ENCODE results near the gene CACNA2D3.

The CACNA2D3 gene

GRCh38 chr3:54223063-54223462 is 100.7 kb downstream of the CACNA2D3 start:
- DNase-seq: no peak

DNA sequence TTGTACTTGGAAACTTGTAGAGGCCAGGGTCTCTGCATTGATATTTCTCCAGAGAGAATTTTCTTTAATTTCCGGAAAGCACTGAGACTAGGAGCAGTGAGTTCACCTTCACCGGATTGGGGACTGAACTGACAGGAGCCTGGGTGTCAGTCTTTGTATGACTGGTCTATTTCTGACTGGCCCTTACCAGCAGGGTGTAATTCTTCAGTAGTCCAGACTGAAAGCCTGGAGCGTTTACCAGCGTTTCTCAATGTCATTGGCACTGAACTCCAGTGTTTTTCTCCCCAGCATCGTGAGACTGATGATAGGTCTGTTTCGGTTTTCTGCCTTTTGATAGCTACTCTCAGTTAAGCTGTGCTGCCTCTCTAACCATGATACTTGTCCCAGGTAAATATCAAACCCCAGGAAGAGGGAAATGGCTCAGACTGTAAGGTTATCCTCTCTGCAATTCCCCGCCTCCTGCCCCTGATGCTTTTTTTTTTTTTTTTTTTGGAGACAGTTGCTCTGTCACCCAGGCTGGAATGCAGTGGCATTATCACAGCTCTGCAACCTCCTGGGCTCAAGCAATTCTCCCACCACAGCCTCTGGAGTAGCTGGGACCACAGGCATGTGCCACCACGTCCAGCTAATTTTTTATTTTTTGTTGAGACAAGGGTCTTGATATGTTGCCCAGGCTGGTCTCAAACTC is 103.6 kb downstream of the CACNA2D3 start:
- DNase-seq: no peak

DNA sequence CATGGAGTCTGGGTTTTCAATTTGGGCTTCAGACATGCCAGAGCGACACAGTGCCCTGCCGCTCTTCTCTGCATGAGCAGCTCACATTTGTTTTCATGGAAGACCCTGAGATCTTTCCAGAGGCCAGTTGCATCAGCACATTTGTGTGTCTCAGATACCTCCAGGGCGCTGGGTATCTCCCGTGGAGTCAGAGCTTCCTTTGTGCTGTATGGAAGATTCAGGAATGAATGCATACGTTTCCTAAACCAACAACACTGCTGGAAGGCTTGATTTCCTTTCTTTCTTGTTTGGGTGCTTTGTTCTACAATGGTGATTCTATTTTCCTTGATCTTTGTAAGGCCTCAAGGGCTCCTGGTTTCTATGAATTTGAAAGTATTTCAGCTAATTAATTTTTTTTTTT is 106.5 kb downstream of the CACNA2D3 start:
- DNase-seq: no peak

GRCh38 chr3:54232618-54233017 is 110.3 kb downstream of the CACNA2D3 start:
- no peak for DNase-seq

DNA sequence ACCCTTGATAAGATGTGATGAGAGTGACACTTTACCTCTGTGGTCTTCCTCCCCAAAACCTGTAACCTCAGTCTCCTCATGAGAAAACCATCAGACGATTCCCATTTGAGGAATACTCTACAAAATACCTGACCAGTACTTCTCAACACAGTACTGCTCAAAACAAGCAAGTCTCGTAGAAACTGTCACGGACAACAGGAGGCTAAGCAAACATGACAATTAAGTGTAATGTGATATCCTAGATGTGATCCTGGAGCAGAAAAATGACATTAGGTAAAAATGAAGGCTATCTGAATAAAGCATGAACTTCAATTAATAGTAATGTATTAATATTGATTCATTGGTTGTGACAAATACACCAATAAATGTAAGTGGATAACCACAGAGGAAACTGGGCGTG is 113.6 kb downstream of the CACNA2D3 start:
- DNase-seq: no peak

GRCh38 chr3:54237109-54237508 is 114.8 kb downstream of the CACNA2D3 start:
- DNase-seq: no peak

GRCh38 chr3:54237788-54238502 is 115.6 kb downstream of the CACNA2D3 start:
- DNase-seq: no peak

DNA sequence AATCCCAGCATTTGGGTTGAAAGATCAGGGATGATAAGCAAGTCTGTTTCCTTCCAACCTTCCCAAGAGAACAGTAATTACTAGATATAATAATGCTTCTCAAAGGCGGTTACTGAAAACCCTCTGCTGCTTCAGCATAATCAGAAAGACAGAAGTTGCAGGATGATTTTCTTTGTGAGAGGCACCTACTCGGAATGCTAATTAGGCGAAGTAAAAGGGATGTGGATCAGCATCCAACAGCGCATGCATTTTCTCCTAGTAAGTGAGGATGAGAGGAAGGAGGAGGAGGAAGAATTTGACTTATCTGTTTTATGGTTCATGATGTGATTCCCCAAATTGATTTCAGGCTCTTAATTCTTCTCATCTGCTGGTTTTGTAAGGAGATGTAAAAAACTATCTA is 118.0 kb downstream of the CACNA2D3 start:
- no peak for DNase-seq

DNA sequence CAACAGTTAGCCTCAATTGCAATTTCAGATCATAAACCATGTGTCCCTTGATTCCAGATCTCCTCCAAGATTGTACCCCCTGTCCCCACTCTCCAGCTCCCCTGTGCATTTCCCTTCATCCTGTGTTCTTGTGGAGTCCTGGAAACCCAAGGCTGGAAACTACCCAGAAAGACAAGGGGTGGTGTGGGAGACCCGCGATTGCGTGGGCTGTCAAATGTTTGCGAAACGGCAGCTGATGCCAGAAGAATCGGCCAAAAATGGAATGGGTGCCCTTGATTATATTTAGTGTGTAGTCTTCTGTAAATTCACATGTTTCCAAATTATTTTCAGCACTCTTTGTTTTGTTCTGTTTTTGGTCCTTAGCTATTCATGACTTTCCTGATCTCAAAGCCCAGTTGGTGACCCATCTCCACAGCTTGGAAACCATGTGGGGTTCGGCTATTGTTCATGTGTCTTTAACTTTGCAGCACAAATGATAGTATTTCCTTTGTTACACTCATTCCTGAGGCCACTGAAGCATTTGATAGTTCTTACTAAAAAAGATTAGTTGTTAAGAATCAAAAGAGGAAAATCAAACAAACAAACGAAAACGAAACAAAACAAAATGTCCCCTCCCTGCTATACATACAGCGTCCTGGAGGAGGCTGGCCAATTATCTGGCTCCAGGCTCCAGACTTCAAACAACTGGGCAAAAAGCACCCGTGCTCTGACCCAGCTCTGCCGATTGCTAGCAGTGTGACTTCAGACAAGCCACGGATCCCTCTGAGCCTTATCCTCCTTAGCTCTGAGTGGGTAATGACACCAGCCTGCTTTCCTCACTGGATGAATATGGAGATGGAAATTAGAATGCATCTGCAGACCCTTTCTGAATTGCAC is 120.9 kb downstream of the CACNA2D3 start:
- DNase-seq: no peak

DNA sequence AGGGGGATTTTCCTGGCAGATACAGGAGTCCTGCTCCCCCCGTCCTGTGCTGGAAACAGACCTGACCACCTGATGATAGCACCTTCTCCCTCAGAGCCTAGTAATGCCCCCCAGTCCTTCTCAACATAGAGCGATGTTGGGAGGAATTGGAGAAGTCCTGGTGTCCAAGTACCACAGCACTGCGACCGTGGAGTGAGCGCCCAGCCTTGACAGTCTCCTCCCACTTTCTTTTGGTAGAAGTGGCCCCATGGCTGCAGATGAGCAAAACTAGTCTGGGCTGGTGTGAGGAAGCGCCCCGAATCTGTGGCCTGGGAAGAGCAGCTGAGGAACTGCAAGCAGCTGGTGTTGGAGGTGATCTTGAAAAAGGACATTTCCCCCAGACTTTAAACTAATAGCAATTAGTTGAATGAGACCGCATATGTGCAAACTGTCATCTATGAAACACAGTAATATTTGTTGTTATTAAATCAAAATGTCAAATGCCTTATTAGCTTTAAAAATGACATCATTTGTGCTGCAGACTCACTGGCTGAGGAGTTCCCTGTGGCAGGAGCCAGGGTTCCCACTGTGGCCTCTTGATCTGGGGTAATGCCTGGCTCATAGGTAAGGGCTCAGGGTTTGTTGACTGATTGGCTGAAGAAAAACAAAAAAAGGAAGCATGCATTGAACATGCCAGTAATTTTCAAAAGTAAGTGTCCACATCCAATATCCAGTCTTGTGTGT is 121.8 kb downstream of the CACNA2D3 start:
- DNase-seq: no peak

- no peak for DNase-seq
Measured at GRCh38 chr3:54251705-54252104, 129.4 kb downstream of the CACNA2D3 start.

DNA sequence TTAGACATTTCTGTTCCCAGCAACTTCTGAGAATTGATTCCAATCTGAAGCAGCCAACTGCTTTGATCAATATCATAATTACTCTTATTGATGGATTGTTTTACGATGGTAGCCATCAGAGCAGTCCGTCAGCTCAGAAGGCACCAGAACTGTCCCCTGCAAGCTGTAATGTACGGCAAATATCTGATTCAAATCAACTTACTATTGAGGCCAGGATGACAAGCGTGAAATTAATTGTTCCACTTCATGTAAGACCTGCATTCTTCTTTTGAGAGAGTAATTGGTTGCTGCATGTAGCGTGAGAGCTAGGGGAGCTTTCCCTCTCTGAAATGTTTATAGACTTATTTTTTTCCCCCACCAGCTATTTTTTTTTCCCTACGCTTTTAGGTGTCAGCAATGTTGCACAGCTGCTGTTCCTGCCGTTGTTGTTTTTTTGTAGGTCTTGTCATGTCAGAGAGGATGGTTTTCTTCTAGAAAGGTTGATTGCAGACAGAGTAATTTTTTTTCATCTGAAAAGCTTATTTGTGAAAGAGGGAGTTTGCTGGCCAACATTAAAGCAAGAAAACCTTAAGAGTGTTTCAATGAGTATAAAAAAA is 134.9 kb downstream of the CACNA2D3 start:
- DNase-seq: no peak

GRCh38 chr3:54259636-54260035 is 137.3 kb downstream of the CACNA2D3 start:
- DNase-seq: no peak

- no peak for DNase-seq
Measured at GRCh38 chr3:54261141-54261540, 138.8 kb downstream of the CACNA2D3 start.

DNA sequence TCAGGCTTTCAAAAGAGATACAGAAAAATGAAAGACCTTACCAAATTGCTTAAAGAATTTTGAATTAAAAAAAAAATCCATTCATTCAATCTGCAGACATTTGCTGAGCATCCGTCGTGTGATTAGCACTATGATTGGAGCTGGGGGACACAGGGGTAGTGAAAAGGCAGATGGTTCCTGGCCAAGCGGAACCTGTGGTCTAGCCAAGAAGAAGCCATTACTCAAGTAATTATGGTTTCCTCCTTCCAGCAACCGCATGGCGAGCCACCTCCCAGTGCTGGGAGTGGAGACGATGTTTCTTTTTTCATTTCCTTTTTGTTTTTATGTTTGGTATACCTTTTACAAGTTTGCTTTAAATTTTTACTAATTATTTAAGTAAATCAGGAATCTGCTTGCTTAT is 140.2 kb downstream of the CACNA2D3 start:
- no peak for DNase-seq

- DNase-seq: no peak
Measured at GRCh38 chr3:54262946-54263345, 140.6 kb downstream of the CACNA2D3 start.

DNA sequence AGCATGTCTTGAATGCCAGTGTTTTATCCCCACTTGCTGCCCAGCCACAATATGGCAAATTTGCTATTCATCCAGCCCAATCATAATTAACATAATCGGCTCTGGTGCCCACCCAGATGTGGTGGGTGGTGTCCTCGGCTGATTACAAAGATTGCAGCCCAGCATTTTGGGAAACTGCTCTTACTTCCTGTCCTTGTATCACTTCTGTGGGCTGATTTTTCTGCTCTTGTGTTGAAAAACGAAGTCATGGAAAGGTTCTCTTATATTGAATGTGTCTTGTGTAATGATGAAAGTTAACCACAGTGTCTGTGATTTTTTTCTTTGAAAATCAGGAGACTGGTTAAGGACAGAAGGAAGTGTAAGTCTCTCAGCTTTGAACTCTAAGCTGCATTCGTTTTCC is 141.7 kb downstream of the CACNA2D3 start:
- no peak for DNase-seq

GRCh38 chr3:54270816-54271526 is 148.6 kb downstream of the CACNA2D3 start:
- DNase-seq: no peak

- DNase-seq: no peak
Measured at GRCh38 chr3:54273791-54274190, 151.4 kb downstream of the CACNA2D3 start.

- no peak for DNase-seq
Measured at GRCh38 chr3:54274607-54275006, 152.3 kb downstream of the CACNA2D3 start.

GRCh38 chr3:54279005-54279583 is 156.7 kb downstream of the CACNA2D3 start:
- no peak for DNase-seq

- DNase-seq: no peak
Measured at GRCh38 chr3:54283470-54283869, 161.1 kb downstream of the CACNA2D3 start.

All from activated CD4-positive, CD25-positive, alpha-beta regulatory T cell (primary cell).